Type B pancreatic cell (in vitro differentiated cells): ENCODE measurements around the gene SPRR5. TPM values are rescaled to one million over a fixed set of nuclear protein-coding genes. Genes with fewer than 3 reads are reported as not detected.

Source experiments
- DNase-seq: peaks from one replicate; pipeline ENCODE4 v3.0.0; 2021; ENCODE audit warnings: mixed read lengths; ENCODE audit not compliant: unreplicated experiment; ENCODE audit errors: extremely low spot score
- H3K27ac Mint-ChIP-seq: 2 replicates; pipeline ENCODE4 v1.8.0; 2021; ENCODE audit warnings: mild to moderate bottlenecking, mixed read lengths
- H3K27me3 Mint-ChIP-seq: 2 replicates; pipeline ENCODE4 v1.8.0; 2021; ENCODE audit warnings: mixed read lengths
- H3K36me3 Mint-ChIP-seq: 2 replicates; pipeline ENCODE4 v1.8.0; 2021; ENCODE audit warnings: mixed read lengths
- H3K4me1 Mint-ChIP-seq: one replicate; pipeline ENCODE4 v1.8.0; 2021; ENCODE audit warnings: mixed read lengths; ENCODE audit not compliant: unreplicated experiment
- H3K4me3 Mint-ChIP-seq: 2 replicates; pipeline ENCODE4 v1.8.0; 2021; ENCODE audit warnings: mild to moderate bottlenecking, mixed read lengths
- H3K9me3 Mint-ChIP-seq: 2 replicates; pipeline ENCODE4 v1.8.0; 2021; ENCODE audit warnings: mixed read lengths
- total RNA-seq: library from RNA; stranded (reverse); gene quantifications from 2 replicates; pipeline ENCODE4 v1.2.1, GENCODE V29; 2021; ENCODE audit warnings: low replicate concordance
- TF ChIP-seq, protein P1 (sequence below): fragments of 200-600 bp; sonication (generic); conservative IDR thresholded peaks from 2 replicates; pipeline ENCODE4 v1.5.0; 2021; ENCODE audit warnings: antibody characterized with exemption, mild to moderate bottlenecking

Gene SPRR5
- total RNA-seq, 1 donor from 2014 or later: not detected

DNA sequence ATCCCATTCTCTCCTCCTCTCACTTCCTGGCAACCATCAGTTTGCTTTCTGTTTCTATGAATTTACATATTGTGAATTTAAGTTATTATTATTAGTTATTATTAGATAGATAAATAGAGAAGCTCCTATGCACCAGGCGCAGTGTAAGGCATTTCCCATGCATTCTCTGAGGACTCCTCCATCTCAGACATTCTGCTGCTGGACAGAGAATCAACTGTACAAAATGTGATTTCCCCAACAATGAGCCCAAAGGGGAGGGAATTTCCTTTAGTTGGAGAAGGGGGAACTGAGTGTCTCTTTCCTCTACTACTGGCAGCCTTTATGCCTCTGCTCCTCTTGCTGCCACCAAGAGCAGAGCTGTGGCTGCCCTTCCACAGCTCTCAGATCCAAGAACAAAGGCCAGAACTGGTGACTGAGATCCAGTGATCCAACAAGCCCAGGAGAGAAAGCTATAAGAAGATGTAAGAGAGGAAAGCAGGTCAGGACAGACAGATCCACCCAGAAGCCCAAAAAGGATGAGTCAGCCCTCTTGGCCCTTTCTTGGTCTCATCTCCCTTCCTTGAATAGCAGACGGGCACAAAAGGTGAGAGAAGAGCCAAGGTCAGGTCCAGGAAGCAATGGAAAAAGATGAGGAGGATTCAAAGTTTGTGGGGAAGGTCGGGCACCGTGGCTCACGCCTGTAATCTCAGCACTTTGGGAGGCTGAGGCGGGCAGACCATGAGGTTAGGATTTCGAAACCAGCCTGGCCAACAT lies 42.1 kb upstream of the SPRR5 start:
- no peak for DNase-seq
- TF ChIP-seq, protein P1, sequence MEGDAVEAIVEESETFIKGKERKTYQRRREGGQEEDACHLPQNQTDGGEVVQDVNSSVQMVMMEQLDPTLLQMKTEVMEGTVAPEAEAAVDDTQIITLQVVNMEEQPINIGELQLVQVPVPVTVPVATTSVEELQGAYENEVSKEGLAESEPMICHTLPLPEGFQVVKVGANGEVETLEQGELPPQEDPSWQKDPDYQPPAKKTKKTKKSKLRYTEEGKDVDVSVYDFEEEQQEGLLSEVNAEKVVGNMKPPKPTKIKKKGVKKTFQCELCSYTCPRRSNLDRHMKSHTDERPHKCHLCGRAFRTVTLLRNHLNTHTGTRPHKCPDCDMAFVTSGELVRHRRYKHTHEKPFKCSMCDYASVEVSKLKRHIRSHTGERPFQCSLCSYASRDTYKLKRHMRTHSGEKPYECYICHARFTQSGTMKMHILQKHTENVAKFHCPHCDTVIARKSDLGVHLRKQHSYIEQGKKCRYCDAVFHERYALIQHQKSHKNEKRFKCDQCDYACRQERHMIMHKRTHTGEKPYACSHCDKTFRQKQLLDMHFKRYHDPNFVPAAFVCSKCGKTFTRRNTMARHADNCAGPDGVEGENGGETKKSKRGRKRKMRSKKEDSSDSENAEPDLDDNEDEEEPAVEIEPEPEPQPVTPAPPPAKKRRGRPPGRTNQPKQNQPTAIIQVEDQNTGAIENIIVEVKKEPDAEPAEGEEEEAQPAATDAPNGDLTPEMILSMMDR: no peak
- Mint-ChIP-seq H3K27ac (no peak overlapping the region), H3K36me3 (no peaks in the 10 kb centered on the region), H3K4me1 (no peaks in the 10 kb centered on the region), H3K9me3 (no peaks in the 10 kb centered on the region), H3K4me3 (no peak overlapping the region), H3K27me3 (no peaks in the 10 kb centered on the region)

DNA sequence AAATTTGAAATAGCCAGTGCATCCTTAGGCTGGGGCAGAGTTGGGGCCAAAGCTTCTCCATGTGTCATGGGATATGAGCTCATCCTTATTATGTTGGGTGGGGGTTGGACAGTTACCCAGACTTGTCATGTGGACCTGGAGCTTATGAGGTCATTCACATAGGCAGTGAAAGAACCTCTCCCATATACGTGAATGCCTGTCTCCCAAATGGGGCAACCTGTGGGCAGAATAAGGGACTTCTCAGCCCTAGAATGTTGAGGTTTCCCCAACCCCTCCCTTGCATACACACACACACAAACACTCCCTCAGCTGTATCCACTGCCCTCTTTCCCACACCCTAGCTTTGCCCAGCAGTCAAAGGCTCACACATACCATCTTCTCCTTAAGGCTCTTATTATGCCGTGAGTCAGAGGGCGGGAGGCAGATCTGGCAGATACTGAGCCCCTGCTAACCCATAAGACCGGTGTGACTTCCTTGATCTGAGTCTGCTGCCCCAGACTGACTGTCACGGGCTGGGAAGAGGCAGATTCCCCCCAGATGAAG lies 40.9 kb upstream of the SPRR5 start:
- DNase-seq: no peak

DNA sequence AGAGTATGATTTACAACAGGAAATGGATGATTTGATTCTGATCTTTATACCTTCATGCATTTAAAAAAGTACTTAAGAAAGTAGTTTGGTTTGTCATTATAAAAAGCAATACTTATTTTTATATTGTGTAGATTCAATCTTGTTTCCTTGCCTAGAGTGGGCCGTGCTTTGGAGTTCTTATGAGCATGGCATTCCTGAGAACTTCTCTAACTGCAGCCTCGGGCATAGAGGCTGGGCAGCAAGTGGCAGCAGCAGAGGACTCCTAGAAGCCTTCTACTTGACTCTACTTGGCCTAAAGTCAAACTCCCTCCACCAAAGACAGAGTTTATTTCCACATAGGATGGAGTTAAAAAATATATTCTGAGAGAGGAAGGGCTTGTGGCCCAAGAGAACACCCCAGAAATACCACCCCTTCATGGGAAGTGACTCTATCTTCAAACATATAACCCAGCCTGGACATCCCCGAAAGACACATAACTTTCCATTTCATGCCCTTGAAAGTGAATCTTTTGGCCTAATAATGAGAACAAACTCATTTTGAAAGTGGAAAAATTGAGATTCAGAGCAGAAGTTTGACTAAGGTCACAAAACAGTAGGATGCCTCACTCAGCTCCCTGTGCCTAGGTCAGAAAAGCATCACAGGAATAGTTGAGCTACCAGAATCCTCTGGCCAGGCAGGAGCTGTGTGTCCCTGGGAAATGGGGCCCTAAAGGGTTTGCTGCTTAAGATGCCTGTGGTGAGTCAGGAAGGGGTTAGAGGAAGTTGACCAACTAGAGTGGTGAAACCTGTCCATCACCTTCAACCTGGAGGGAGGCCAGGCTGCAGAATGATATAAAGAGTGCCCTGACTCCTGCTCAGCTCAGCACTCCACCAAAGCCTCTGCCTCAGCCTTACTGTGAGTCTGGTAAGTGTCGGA lies 39.1 kb upstream of the SPRR5 start, which contains the start of gene IVL:
Gene IVL, plus strand, starts transcription at position 861 of the 916 bp plus-strand sequence. CDS start 1,252 bp downstream, outside the sequence.
- TF ChIP-seq, protein P1: no peak

More for the DNA sequence above, 40.9 kb upstream of the SPRR5 start:
- peak overlapping the region; percentile 72 for H3K27ac Mint-ChIP-seq
- no peak overlapping the region for H3K4me3 Mint-ChIP-seq
- TF ChIP-seq, protein P1: no peak
- H3K36me3 Mint-ChIP-seq: no peaks in the 10 kb centered on the region
- H3K4me1 Mint-ChIP-seq: no peaks in the 10 kb centered on the region
- H3K9me3 Mint-ChIP-seq: no peaks in the 10 kb centered on the region
- no peaks in the 10 kb centered on the region for H3K27me3 Mint-ChIP-seq

DNA sequence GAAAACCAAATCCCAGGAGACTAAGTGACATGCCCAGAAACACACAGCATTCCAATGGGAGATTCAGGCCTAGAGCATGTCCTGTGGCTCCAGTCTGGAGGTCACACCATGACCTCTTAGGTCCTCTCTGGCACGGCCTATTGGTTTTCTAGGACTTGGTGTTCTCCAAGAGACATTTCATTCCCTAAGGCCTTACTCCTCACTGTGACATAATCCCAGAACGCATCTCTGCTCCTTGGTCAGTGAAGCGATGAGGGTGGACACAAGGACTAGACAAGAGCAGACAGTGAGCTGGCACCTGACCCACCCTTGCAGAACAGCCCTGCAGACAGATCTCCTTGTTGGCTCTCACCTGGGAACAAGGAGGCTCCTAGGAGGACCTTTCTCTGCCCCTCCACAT lies 37.8 kb upstream of the SPRR5 start:
- no peaks in the 10 kb centered on the region for H3K27me3 Mint-ChIP-seq
- no peak for DNase-seq
- H3K27ac Mint-ChIP-seq: no peak overlapping the region
- H3K9me3 Mint-ChIP-seq: no peaks in the 10 kb centered on the region
- no peaks in the 10 kb centered on the region for H3K36me3 Mint-ChIP-seq
- H3K4me3 Mint-ChIP-seq: no peak overlapping the region
- TF ChIP-seq, protein P1: no peak
- H3K4me1 Mint-ChIP-seq: no peaks in the 10 kb centered on the region

More for the DNA sequence above, 39.1 kb upstream of the SPRR5 start, which contains the start of gene IVL:
- Mint-ChIP-seq H3K4me1 (no peaks in the 10 kb centered on the region), H3K27ac (no peak within 1 kb of the TSS), H3K36me3 (no peaks in the 10 kb centered on the region), H3K27me3 (no peaks in the 10 kb centered on the region), H3K4me3 (no peak within 1 kb of the TSS), H3K9me3 (no peaks in the 10 kb centered on the region)
- no peak for DNase-seq

DNA sequence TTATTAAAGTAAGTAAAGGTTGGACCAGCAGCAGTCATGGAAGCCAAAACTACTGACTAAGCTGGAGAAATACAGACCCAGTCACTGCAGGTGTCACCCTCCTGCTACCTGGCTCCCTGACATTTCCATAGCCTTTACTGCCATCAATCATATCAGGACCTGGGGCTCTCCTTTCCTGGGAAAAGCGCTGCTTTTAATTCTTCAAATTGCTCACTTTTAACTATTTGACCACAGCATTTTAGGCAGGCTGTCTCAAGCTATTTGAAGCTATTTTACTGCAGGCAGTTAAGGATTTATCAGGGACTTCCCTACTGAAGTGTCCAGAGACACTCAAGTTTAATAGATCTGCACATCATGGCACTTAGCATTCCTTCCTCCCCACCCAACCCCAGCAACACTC lies 34.5 kb upstream of the SPRR5 start:
- no peaks in the 10 kb centered on the region for H3K9me3 Mint-ChIP-seq
- no peaks in the 10 kb centered on the region for H3K4me1 Mint-ChIP-seq
- no peak overlapping the region for H3K27ac Mint-ChIP-seq
- no peaks in the 10 kb centered on the region for H3K36me3 Mint-ChIP-seq
- TF ChIP-seq, protein P1: no peak
- no peaks in the 10 kb centered on the region for H3K27me3 Mint-ChIP-seq
- no peak overlapping the region for H3K4me3 Mint-ChIP-seq
- DNase-seq: no peak
